Stimulated activated CD8-positive, alpha-beta memory T cell treated with anti-CD3 and anti-CD28 coated beads, Interleukin-4, amount 100 ng/mL, for 24 hours (primary cell): ENCODE data around the gene FOXC1.

Source experiments
- DNase-seq: peaks from one replicate; pipeline ENCODE4 v3.0.0-alpha.2; 2020; ENCODE audit warnings: low read depth

Gene FOXC1

GRCh38 chr6:1600063-1600763, 9.5 kb upstream of the FOXC1 start:
- no peak for DNase-seq

DNA sequence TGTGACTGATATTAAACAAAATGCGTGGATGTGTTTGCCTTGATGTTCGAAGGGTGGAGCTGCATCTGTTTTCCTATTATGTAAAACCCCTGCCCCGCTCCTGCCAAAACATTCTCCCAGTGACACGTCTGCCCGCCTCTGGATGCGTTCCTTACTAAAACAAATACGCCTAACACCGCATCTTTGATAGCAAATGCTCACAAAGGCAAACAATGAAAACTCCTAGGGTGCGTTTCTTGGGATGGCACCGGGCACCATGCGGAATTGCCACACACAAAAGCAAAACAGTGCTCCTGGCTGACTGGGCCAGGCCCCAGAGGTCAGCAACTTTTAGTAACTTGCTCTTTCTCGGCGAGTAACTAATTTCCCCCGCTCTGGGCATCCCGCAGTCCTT, 9.0 kb upstream of the FOXC1 start:
- DNase-seq = no peak

- no peak for DNase-seq
These were observed 8.3 kb upstream of the FOXC1 start for GRCh38 chr6:1601158-1602048.

DNA sequence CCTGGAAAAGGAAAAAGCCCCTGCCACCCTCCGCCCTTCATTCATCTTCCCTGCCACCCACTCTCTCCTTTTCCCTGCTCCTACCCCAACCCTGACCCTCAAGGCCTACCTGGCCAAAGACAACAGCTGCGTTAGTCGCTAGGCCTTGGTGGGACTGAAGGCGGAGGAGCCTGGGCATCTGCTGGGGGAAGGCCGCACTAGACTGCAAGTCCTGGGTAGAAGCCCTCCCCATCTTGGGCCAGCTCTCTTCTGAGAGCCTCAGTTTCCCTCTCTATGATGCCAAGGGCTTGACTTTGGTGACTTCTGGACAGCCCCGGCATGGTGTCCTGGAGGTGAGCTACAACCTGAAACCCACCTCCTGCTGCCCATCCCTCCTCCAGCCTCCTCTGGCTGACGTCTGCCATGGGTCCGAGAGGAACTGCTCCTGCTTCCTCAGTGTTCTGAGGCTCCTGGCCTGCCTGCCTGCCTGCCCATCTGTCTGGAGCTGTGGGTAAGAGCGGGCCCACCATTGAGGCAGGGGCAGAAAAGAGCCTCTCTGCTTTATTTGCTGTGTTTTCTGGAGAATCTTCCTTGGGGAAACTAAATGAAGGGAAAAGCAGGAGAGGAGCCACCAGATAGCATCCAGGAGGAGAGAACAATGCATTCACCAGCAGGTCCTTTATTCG, 7.5 kb upstream of the FOXC1 start:
- no peak for DNase-seq

DNA sequence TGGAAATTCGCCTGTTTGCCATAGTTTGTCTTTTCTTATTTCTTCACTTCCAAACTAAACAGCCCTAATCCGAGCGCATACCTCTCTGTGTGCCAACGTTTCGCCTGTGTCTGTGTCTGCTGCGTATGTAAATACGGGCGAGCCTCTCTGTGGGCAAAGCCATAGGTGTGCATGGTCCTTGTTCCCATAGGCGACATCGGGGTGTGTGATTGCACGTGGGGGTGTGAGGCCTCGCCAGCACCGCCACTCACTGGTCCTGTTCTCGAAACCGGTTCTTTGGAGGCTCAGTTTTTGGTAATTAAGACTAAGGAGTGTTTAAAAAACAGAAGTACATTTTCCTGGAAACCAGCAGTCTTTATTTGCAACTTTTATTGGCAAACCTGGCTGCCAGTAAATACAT, 6.0 kb upstream of the FOXC1 start:
- no peak for DNase-seq

DNA sequence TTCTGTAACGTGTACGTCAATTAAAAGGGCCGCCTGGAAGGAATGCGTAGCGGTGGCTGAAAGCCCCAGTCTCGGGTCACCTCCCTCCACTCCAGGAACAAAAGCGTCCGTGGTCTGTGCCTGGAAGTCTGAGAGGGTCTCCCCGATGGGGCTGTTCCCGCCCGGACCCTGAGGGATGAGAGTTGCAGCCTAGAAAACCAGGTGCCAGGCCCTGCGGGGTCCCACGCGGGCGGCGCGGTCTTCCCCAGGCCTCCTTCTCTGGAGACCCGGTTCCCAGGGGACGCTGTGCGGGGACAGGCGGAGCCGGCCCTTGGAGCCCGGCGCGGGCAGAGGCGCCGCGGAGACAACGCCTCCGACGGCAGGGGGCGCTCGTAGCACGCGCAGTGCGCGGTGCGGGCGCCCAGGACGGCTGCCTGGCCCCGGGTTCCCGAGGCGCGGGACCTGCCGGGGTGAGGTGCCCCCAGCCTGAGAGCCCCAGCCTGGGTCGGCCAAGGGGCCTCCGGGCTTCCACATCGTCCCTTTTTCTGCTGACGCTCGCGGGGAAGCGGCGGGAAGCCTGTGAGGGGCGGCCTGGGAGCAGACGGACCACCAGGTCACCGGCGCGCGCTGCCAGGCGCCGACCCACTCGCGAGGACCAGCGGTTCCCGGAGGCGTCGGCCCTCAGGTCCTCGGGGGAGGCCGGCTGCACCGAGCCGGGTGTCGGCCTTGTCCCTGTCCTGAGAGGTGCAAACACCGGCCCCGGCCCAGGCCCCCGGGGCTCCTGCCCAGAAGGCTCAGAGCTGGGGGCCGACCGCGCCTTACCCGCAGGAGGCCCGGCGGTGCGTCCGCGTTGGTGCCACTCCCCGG, 5.3 kb upstream of the FOXC1 start:
- peak; percentile 54 for DNase-seq

DNA sequence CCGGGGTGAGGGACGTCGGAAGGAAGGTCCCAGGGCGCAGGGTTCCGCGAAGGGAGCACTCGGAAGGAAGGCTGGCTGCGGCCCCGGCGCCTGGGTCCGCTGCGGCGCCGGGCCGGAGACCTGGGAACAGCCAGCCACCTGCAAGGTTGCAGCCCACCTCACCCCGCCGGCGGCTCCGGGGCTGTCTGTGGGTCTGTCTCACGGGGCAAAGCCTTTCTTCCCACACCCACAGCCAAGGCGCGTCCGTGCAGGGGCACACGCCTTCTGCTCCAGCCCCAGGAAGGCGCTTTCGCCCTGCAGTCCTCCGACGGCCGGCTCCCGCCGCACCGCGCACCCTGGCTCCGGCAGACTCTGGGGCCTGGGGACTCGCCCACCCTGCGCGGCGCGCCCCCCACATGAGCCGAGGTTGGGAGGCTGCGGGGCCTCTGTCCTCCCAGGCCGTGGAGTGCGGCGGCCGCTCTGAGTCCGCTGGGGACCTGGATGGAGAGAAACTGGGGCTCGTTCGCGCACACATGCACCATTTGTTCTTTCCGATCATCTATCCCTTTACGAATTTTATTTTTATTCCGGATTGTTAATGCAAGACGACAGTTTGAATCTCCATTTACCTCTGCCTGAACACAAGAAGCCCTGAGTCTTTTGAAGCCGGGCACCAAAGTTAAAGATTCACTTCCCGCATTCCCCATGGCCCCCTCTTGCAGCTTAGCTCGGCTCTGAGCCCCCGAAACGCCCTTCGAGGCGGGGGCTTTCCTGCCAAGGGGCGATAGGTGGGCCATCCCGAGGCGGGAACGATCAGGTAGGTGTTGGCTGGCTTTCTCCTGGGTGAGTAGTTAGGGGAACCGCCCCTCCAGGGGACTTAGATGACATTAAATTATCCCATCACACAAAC, 4.5 kb upstream of the FOXC1 start:
- no peak for DNase-seq

- no peak for DNase-seq
These were observed 3.6 kb upstream of the FOXC1 start for GRCh38 chr6:1605893-1606779.

GRCh38 chr6:1606780-1607515, 2.8 kb upstream of the FOXC1 start:
- no peak for DNase-seq

GRCh38 chr6:1607516-1608221, 2.0 kb upstream of the FOXC1 start:
- no peak for DNase-seq

- no peak for DNase-seq
These were observed 1.3 kb upstream of the FOXC1 start for GRCh38 chr6:1608222-1609040.

DNA sequence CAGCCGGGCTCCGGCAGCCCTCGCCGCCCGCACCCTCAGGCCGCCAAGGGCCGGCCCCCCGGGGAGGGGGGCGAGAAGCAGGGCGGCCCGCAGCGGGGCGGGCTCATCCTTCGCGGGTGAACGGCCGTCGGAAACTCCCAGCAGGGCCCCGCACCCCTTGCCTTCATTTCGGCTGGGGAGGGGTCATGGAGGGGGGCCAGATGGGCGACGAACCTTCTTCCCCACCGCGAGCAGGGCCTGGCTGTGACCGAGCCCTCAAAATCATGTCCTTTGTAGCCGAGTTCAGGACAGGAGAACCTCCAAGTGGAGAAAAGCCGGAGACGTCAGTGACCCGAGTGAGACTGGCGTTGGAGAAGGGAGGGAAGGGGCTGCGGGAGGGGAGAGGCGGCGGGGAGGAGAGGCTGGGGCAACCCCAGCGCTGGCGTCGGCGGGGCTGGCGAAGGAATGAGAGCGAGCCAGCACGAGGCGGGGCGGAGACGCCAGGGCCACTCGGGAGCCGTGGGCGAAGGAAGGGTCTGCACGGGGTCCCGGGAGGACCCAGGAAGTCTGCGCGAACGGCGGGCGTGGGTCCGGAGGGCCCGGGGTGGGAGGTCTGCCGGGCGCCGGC, 571 bp upstream of the FOXC1 start:
- no peak for DNase-seq

GRCh38 chr6:1610497-1611321, 994 bp downstream of the FOXC1 start:
- DNase-seq = no peak

- no peak for DNase-seq
These were observed 1.5 kb downstream of the FOXC1 start for GRCh38 chr6:1611322-1611571.

DNA sequence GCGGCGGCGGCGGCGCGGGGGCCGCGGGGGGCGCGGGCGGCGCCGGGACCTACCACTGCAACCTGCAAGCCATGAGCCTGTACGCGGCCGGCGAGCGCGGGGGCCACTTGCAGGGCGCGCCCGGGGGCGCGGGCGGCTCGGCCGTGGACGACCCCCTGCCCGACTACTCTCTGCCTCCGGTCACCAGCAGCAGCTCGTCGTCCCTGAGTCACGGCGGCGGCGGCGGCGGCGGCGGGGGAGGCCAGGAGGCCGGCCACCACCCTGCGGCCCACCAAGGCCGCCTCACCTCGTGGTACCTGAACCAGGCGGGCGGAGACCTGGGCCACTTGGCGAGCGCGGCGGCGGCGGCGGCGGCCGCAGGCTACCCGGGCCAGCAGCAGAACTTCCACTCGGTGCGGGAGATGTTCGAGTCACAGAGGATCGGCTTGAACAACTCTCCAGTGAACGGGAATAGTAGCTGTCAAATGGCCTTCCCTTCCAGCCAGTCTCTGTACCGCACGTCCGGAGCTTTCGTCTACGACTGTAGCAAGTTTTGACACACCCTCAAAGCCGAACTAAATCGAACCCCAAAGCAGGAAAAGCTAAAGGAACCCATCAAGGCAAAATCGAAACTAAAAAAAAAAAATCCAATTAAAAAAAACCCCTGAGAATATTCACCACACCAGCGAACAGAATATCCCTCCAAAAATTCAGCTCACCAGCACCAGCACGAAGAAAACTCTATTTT, 2.0 kb downstream of the FOXC1 start:
- DNase-seq = no peak
